IgD-negative memory B cell (primary cell): ENCODE results near the gene PMF1. TPM values are rescaled to one million over a fixed set of nuclear protein-coding genes. Genes with fewer than 3 reads are reported as not detected.

Experiments used
- H3K27ac Mint-ChIP-seq, 3 donors: one replicate each; pipeline ENCODE4 v1.8.0; 2020 to 2022; ENCODE audit warnings: mild to moderate bottlenecking in 3 of 3, mixed read lengths in 3 of 3, moderate library complexity in 1 of 3
- H3K27me3 Mint-ChIP-seq: one replicate; pipeline ENCODE4 v1.8.0; 2021; ENCODE audit warnings: mixed read lengths
- H3K36me3 Mint-ChIP-seq: one replicate; pipeline ENCODE4 v1.8.0; 2020; ENCODE audit warnings: mild to moderate bottlenecking, mixed read lengths
- H3K4me1 Mint-ChIP-seq, 3 donors: one replicate each; pipeline ENCODE4 v1.8.0; 2020 to 2022; ENCODE audit warnings: mixed read lengths in 3 of 3, mild to moderate bottlenecking in 1 of 3
- H3K4me3 Mint-ChIP-seq, 4 donors: one replicate each; pipeline ENCODE4 v1.8.0; 2020 to 2022; ENCODE audit warnings: mild to moderate bottlenecking in 4 of 4, mixed read lengths in 4 of 4, moderate library complexity in 3 of 4
- H3K9me3 Mint-ChIP-seq, 3 donors: one replicate each; pipeline ENCODE4 v1.8.0; 2020 to 2021; ENCODE audit warnings: mixed read lengths in 3 of 3, mild to moderate bottlenecking in 1 of 3
- polyA plus RNA-seq: library from polyadenylated mRNA; unstranded; fragments of 300-500 nt; fragmentation: Illumina TruSeq; gene quantifications from one replicate; pipeline ENCODE4 v1.2.3, GENCODE V29; 2021

Gene PMF1
- polyA plus RNA-seq, 1 donor from 2014 or later = 87.0 TPM

- Mint-ChIP-seq H3K9me3 (peaks cover 0 to 1% (median 0%) of the 10 kb centered on the region in 3 donors), H3K27ac (no peak overlapping the region), H3K36me3 (peaks cover 5% of the 10 kb centered on the region), H3K4me3 (no peak overlapping the region), H3K27me3 (no peaks in the 10 kb centered on the region), H3K4me1 (no peaks in the 10 kb centered on the region)
Observed at GRCh38 chr1:156257711-156258110, 44.9 kb downstream of the PMF1 start.

GRCh38 chr1:156258859-156259258, 46.1 kb downstream of the PMF1 start:
- H3K4me3 Mint-ChIP-seq = no peak overlapping the region
- H3K27me3 Mint-ChIP-seq = no peaks in the 10 kb centered on the region
- H3K36me3 Mint-ChIP-seq = peaks cover 8% of the 10 kb centered on the region
- peak overlapping the region in 2 of 3 donors; percentile 43 to 53 for H3K27ac Mint-ChIP-seq
- peaks cover 0 to 1% (median 0%) of the 10 kb centered on the region in 3 donors for H3K9me3 Mint-ChIP-seq
- no peaks in the 10 kb centered on the region for H3K4me1 Mint-ChIP-seq

- H3K36me3 Mint-ChIP-seq = peaks cover 6% of the 10 kb centered on the region
- peaks cover 0 to 1% (median 0%) of the 10 kb centered on the region in 3 donors for H3K9me3 Mint-ChIP-seq
- H3K4me3 Mint-ChIP-seq = no peak overlapping the region
- H3K27ac Mint-ChIP-seq = peak overlapping the region in 1 of 3 donors; percentile 97
- no peaks in the 10 kb centered on the region for H3K4me1 Mint-ChIP-seq
- H3K27me3 Mint-ChIP-seq = no peaks in the 10 kb centered on the region
Observed at GRCh38 chr1:156259805-156260204, 47.0 kb downstream of the PMF1 start.

GRCh38 chr1:156260896-156261295, 48.1 kb downstream of the PMF1 start:
- H3K27ac Mint-ChIP-seq = peak overlapping the region in 1 of 3 donors; percentile 97
- peaks cover 9% of the 10 kb centered on the region for H3K36me3 Mint-ChIP-seq

GRCh38 chr1:156262461-156263287, 49.9 kb downstream of the PMF1 start:
- Mint-ChIP-seq H3K9me3 (peaks cover 0 to 1% (median 0%) of the 10 kb centered on the region in 3 donors), H3K27ac (peak overlapping the region in 1 of 3 donors; percentile 82), H3K4me1 (no peaks in the 10 kb centered on the region), H3K4me3 (no peak overlapping the region), H3K27me3 (no peaks in the 10 kb centered on the region), H3K36me3 (peaks cover 8% of the 10 kb centered on the region)

More at GRCh38 chr1:156260896-156261295, 48.1 kb downstream of the PMF1 start:
- H3K27me3 Mint-ChIP-seq = no peaks in the 10 kb centered on the region
- peaks cover 0 to 1% (median 0%) of the 10 kb centered on the region in 3 donors for H3K9me3 Mint-ChIP-seq
- no peak overlapping the region for H3K4me3 Mint-ChIP-seq
- no peaks in the 10 kb centered on the region for H3K4me1 Mint-ChIP-seq

- no peak overlapping the region for H3K4me3 Mint-ChIP-seq
- H3K27ac Mint-ChIP-seq = no peak overlapping the region
- no peaks in the 10 kb centered on the region for H3K27me3 Mint-ChIP-seq
- H3K9me3 Mint-ChIP-seq = peaks cover 0 to 1% (median 0%) of the 10 kb centered on the region in 3 donors
- peaks cover 8% of the 10 kb centered on the region for H3K36me3 Mint-ChIP-seq
- no peaks in the 10 kb centered on the region for H3K4me1 Mint-ChIP-seq
Observed at GRCh38 chr1:156263288-156263655, 50.5 kb downstream of the PMF1 start.

- H3K27ac Mint-ChIP-seq = no peak overlapping the region
- no peaks in the 10 kb centered on the region for H3K27me3 Mint-ChIP-seq
- H3K36me3 Mint-ChIP-seq = peaks cover 7% of the 10 kb centered on the region
- no peaks in the 10 kb centered on the region for H3K4me1 Mint-ChIP-seq
- H3K9me3 Mint-ChIP-seq = no peaks in the 10 kb centered on the region
- no peak overlapping the region for H3K4me3 Mint-ChIP-seq
Observed at GRCh38 chr1:156266051-156266450, 53.2 kb downstream of the PMF1 start.

GRCh38 chr1:156268336-156268735, 55.5 kb downstream of the PMF1 start:
- peaks cover 10% of the 10 kb centered on the region for H3K36me3 Mint-ChIP-seq
- no peaks in the 10 kb centered on the region for H3K27me3 Mint-ChIP-seq
- no peaks in the 10 kb centered on the region for H3K9me3 Mint-ChIP-seq
- H3K27ac Mint-ChIP-seq = no peak overlapping the region
- H3K4me3 Mint-ChIP-seq = no peak overlapping the region
- no peaks in the 10 kb centered on the region for H3K4me1 Mint-ChIP-seq

GRCh38 chr1:156270314-156270713, 57.5 kb downstream of the PMF1 start:
- Mint-ChIP-seq H3K36me3 (peaks cover 8% of the 10 kb centered on the region), H3K27ac (no peak overlapping the region), H3K27me3 (no peaks in the 10 kb centered on the region), H3K4me3 (no peak overlapping the region), H3K4me1 (no peaks in the 10 kb centered on the region), H3K9me3 (no peaks in the 10 kb centered on the region)

- Mint-ChIP-seq H3K4me3 (no peak overlapping the region), H3K9me3 (no peaks in the 10 kb centered on the region), H3K27me3 (no peaks in the 10 kb centered on the region), H3K4me1 (peaks cover 11 to 18% (median 15%) of the 10 kb centered on the region in 3 donors), H3K36me3 (peaks cover 6% of the 10 kb centered on the region), H3K27ac (no peak overlapping the region)
Observed at GRCh38 chr1:156276532-156276931, 63.7 kb downstream of the PMF1 start.

- Mint-ChIP-seq H3K27me3 (no peaks in the 10 kb centered on the region), H3K9me3 (no peaks in the 10 kb centered on the region), H3K4me3 (no peak overlapping the region), H3K4me1 (peaks cover 12 to 21% (median 18%) of the 10 kb centered on the region in 3 donors), H3K27ac (peak overlapping the region in 1 of 3 donors; percentile 82), H3K36me3 (peaks cover 6% of the 10 kb centered on the region)
Observed at GRCh38 chr1:156276966-156277381, 64.2 kb downstream of the PMF1 start.

GRCh38 chr1:156279837-156280236, 67.0 kb downstream of the PMF1 start:
- Mint-ChIP-seq H3K4me3 (peak overlapping the region in 2 of 4 donors; percentile 34 to 98), H3K9me3 (peaks cover 0 to 2% (median 0%) of the 10 kb centered on the region in 3 donors), H3K36me3 (peaks cover 2% of the 10 kb centered on the region), H3K27ac (peak overlapping the region; percentile 22 to 95 (median 47)), H3K4me1 (peaks cover 24 to 34% (median 32%) of the 10 kb centered on the region in 3 donors), H3K27me3 (no peaks in the 10 kb centered on the region)

GRCh38 chr1:156281281-156281680, 68.5 kb downstream of the PMF1 start:
- H3K27ac Mint-ChIP-seq = peak overlapping the region; percentile 59 to 95 (median 91)
- H3K4me1 Mint-ChIP-seq = peaks cover 24 to 34% (median 32%) of the 10 kb centered on the region in 3 donors
- peaks cover 2% of the 10 kb centered on the region for H3K36me3 Mint-ChIP-seq
- no peaks in the 10 kb centered on the region for H3K27me3 Mint-ChIP-seq
- peaks cover 0 to 2% (median 0%) of the 10 kb centered on the region in 3 donors for H3K9me3 Mint-ChIP-seq
- peak overlapping the region; percentile 94 to 98 (median 96) for H3K4me3 Mint-ChIP-seq

- H3K4me3 Mint-ChIP-seq = peak overlapping the region; percentile 94 to 98 (median 96)
- peak overlapping the region; percentile 91 to 95 (median 94) for H3K27ac Mint-ChIP-seq
- H3K9me3 Mint-ChIP-seq = peaks cover 0 to 2% (median 0%) of the 10 kb centered on the region in 3 donors
- H3K36me3 Mint-ChIP-seq = peaks cover 2% of the 10 kb centered on the region
- H3K4me1 Mint-ChIP-seq = peaks cover 24 to 34% (median 32%) of the 10 kb centered on the region in 3 donors
- H3K27me3 Mint-ChIP-seq = no peaks in the 10 kb centered on the region
Observed at GRCh38 chr1:156281693-156282478, 69.1 kb downstream of the PMF1 start.
